T-cell (primary cell): ENCODE measurements around the gene RCN2. TPM values are rescaled to one million over a fixed set of nuclear protein-coding genes. Genes with fewer than 3 reads are reported as not detected.

Experiments
- ATAC-seq, 4 experiments: fragments of 200-7000 bp in 3 of 4; fragments of 150-1000 bp in 1 of 4; cut with Tn5 transposase; replicated peaks in 1 of 4; 1 replicate in 3 of 4; 2 replicates in 1 of 4; pipeline ENCODE4 v1.10.0; 2021; ENCODE audit warnings: moderate library complexity in 3 of 4, mild to moderate bottlenecking in 2 of 4, moderate number of reproducible peaks in 1 of 4
- CTCF ChIA-PET, 2 donors: fragments of 300-600 bp; sonication (Branson Sonifier 250); formaldehyde crosslinking; loops; one replicate each; lab custom pipeline; 2022; ENCODE audit warnings: antibody characterized with exemption in 2 of 2; lab: Charles Lee
- POLR2A ChIA-PET, 2 donors: fragments of 300-600 bp; sonication (Branson Sonifier 250); formaldehyde crosslinking; loops; one replicate each; lab custom pipeline; 2022; ENCODE audit warnings: antibody characterized with exemption in 2 of 2; lab: Charles Lee
- DNase-seq, 35 experiments: peaks; one replicate each; pipeline versions ENCODE4 v3.0.0 to v3.0.0-alpha.2; 2013 to 2023
- H3K27ac ChIP-seq: one replicate; pipeline ENCODE4 v1.5.1; 2013; ENCODE audit warnings: low read length
- H3K27me3 ChIP-seq, 2 experiments: replicated peaks in 1 of 2; 1 replicate in 1 of 2; 2 replicates in 1 of 2; pipeline versions ENCODE4 v1.6.1 to v1.7.0; 2013; ENCODE audit warnings: low read length in 1 of 2, mixed read lengths in 1 of 2; ENCODE audit not compliant: control insufficient read depth in 2 of 2, insufficient read depth in 2 of 2; ENCODE audit errors: extremely low read depth in 1 of 2
- H3K36me3 ChIP-seq, 2 donors: 1 replicate in 1 of 2; 2 replicates in 1 of 2; pipeline versions ENCODE4 v1.6.1 to v1.7.0; 2013; ENCODE audit warnings: low read length in 1 of 2; ENCODE audit not compliant: control insufficient read depth in 2 of 2, insufficient read depth in 1 of 2; ENCODE audit errors: extremely low read depth in 1 of 2
- H3K4me1 ChIP-seq, 2 experiments: 1 replicate in 1 of 2; 2 replicates in 1 of 2; pipeline versions ENCODE4 v1.6.1 to v1.7.0; 2013; ENCODE audit warnings: low read length in 2 of 2, mixed read lengths in 1 of 2; ENCODE audit not compliant: insufficient read depth in 2 of 2, control insufficient read depth in 1 of 2; ENCODE audit errors: extremely low read depth in 1 of 2
- H3K4me3 ChIP-seq, 2 donors: 1 replicate in 1 of 2; 2 replicates in 1 of 2; pipeline versions ENCODE4 v1.5.1 to v1.7.0; 2013; ENCODE audit warnings: mild to moderate bottlenecking in 2 of 2, low read length in 1 of 2, moderate library complexity in 1 of 2; ENCODE audit not compliant: control insufficient read depth in 1 of 2; ENCODE audit errors: extremely low read depth in 1 of 2
- H3K9me3 ChIP-seq: 2 replicates; pipeline ENCODE4 v1.7.0; 2013
- H3K27ac Mint-ChIP-seq, 2 donors: one replicate each; pipeline ENCODE4 v1.8.0; 2020 to 2021; ENCODE audit warnings: mild to moderate bottlenecking in 2 of 2, mixed read lengths in 2 of 2
- H3K27me3 Mint-ChIP-seq, 2 donors: one replicate each; pipeline ENCODE4 v1.8.0; 2021 to 2022; ENCODE audit warnings: mixed read lengths in 2 of 2
- H3K36me3 Mint-ChIP-seq: one replicate; pipeline ENCODE4 v1.8.0; 2021; ENCODE audit warnings: mixed read lengths
- H3K4me1 Mint-ChIP-seq, 3 donors: one replicate each; pipeline ENCODE4 v1.8.0; 2020 to 2022; ENCODE audit warnings: mixed read lengths in 3 of 3, mild to moderate bottlenecking in 1 of 3
- H3K4me3 Mint-ChIP-seq, 3 donors: one replicate each; pipeline ENCODE4 v1.8.0; 2020 to 2022; ENCODE audit warnings: mild to moderate bottlenecking in 3 of 3, mixed read lengths in 3 of 3, moderate library complexity in 3 of 3
- H3K9me3 Mint-ChIP-seq, 3 donors: one replicate each; pipeline ENCODE4 v1.8.0; 2020 to 2022; ENCODE audit warnings: mixed read lengths in 3 of 3
- WGBS: methylation state at CpG from one replicate; pipeline ENCODE4 v1.1.5; 2013; ENCODE audit warnings: missing lambda C conversion rate; ENCODE audit not compliant: insufficient coverage; 5-methylcytosine and 5-hydroxymethylcytosine counted together
- total RNA-seq, 35 experiments: library from RNA in 6 of 35; stranded (reverse) in 6 of 35; fragments of 120-200 nt in 1 of 35; gene quantifications; one replicate each; pipeline versions ENCODE4 v1.2.1 to v1.2.4 and lab custom pipeline; 2013 to 2026

RCN2 gene
- total RNA-seq, 5 donors from 2014 or later (not counting 1 experiment from before 2014, with no cell fraction given) = 20.5 to 26.7 (median 23.7) TPM

DNA sequence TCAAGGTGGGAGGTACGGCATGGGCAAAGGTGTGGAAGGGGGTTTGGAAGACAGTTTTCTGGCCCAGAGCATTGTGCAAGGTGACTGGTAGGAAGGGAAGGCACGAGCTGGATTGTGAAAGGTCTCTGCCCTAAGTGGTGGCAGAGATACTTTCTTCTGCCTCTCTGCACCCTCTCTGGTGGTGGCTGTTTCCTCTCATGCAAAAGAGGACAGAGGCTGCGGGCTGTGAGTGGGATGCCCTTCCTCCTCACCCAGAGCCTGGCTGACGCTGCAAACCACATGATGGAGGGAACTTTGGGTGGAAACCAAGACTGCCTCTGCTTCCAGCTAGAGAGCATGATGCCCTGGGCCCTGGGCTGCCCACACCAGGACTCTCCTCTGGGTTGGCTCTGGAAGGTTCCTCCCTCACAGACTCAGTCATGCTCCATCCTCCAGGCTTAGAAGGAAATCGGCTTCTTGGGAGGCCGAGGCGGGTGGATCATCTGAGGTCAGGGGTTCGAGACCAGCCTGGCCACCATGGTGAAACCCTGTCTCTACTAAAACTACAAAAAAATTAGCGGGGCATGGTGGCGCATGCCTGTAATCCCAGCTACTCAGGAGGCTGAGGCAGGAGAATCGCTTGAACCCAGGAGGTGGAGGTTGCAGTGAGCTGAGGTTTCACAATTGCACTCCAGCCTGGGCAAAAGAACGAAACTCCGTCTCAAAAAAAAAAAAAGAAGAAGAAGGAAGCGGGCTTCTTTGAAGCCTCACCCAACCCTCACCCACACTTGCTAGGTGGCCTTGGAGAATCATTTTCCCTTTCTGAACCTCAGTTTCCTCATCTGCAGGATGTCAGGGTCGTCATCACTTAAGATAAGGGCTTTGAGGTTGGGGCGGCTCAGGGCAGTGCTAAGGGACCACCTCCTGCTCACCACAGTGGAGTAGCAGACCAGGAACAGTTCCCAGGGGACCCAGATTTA is 71.7 kb downstream of the RCN2 start:
- peak overlapping the region; percentile 67 for H3K27ac ChIP-seq
- H3K4me1 Mint-ChIP-seq = peaks cover 76 to 94% (median 89%) of the 10 kb centered on the region in 3 donors
- H3K27me3 ChIP-seq = no peaks in the 10 kb centered on the region
- ATAC-seq (peak; percentile 91 to 94 (median 92)), DNase-seq (peak; percentile 40 to 84 (median 67))
- ChIA-PET POLR2A (no interaction called here), CTCF (interaction anchor here in 1 of 2 donors (1.0 to 2.6 kb wide), 2 partner anchors 10 to 20 kb away, joined by 3 to 9 read pairs; no protein-coding TSS in a partner anchor)
- H3K4me3 Mint-ChIP-seq = peak overlapping the region; percentile 63 to 82 (median 66)
- peak overlapping the region; percentile 5 to 16 for H3K4me3 ChIP-seq
- peak overlapping the region; percentile 93 to 98 for H3K27ac Mint-ChIP-seq
- no peaks in the 10 kb centered on the region for H3K9me3 ChIP-seq
- WGBS = 5% methylated on average over 4 of the region's 16 CpGs
- H3K27me3 Mint-ChIP-seq = no peaks in the 10 kb centered on the region
- peaks cover 38 to 87% of the 10 kb centered on the region in 2 experiments for H3K4me1 ChIP-seq
- peaks cover 0 to 4% (median 0%) of the 10 kb centered on the region in 3 donors for H3K9me3 Mint-ChIP-seq
- peaks cover 20% of the 10 kb centered on the region for H3K36me3 Mint-ChIP-seq
- H3K36me3 ChIP-seq = peaks cover 5 to 45% of the 10 kb centered on the region in 2 donors

Other genes with a start within 250 kb of the RCN2 start
- gene SCAPER, start 26.4 kb upstream of the RCN2 start, total RNA-seq = 10 to 100 TPM; 32.5 to 59.4 (median 44.1) TPM
- gene PSTPIP1, start 63.4 kb downstream of the RCN2 start, total RNA-seq = 100 to 1,000 TPM; 110 to 231 (median 180) TPM
- gene TSPAN3, start 139.4 kb downstream of the RCN2 start, total RNA-seq = 10 to 100 TPM; 12.7 to 26.3 (median 25.0) TPM